H1 (cell line): ENCODE measurements around the gene ELMO1. TPM values are rescaled to one million over a fixed set of nuclear protein-coding genes. Genes with fewer than 3 reads are reported as not detected.

ENCODE experiments used
- CTCF ChIA-PET: fragments of 300-600 bp; sonication (Branson Sonifier 250); formaldehyde crosslinking; loops from one replicate; lab custom pipeline; 2021; ENCODE audit not compliant: partially characterized antibody; lab: Charles Lee
- POLR2A ChIA-PET: fragments of 300-600 bp; sonication (Branson Sonifier 250); formaldehyde crosslinking; loops from one replicate; lab custom pipeline; 2021; ENCODE audit warnings: inconsistent platforms; ENCODE audit not compliant: partially characterized antibody; lab: Charles Lee
- DNase-seq, 2 experiments: peaks; one replicate each; pipeline versions ENCODE4 v3.0.0 to v3.0.0-alpha.2; 2010 to 2022; ENCODE audit warnings: low spot score in 2 of 2, low read depth in 1 of 2, mixed read lengths in 1 of 2
- FAIRE-seq: peaks from 2 replicates; lab custom pipeline; 2011; peaks lifted over from hg19 to GRCh38; lab: Jason Lieb, UNC
- H2AFZ ChIP-seq: 2 replicates; pipeline ENCODE4 v1.8.1; 2012; ENCODE audit warnings: low read length, inconsistent platforms
- H2AK5ac ChIP-seq: 2 replicates; pipeline ENCODE4 v1.6.1; 2013; ENCODE audit warnings: low read depth, low read length
- H2BK120ac ChIP-seq: replicated peaks from 2 replicates; pipeline ENCODE3; 2013; ENCODE audit warnings: low read depth, low read length, inconsistent platforms
- H2BK12ac ChIP-seq: 2 replicates; pipeline ENCODE4 v1.6.1; 2013; ENCODE audit warnings: low read depth, low read length
- H2BK15ac ChIP-seq: 2 replicates; pipeline ENCODE4 v1.6.1; 2013; ENCODE audit warnings: low read length
- H2BK20ac ChIP-seq: 2 replicates; pipeline ENCODE4 v1.6.1; 2013; ENCODE audit warnings: low read length
- H2BK5ac ChIP-seq: 2 replicates; pipeline ENCODE4 v1.6.1; 2013; ENCODE audit warnings: low read depth, low read length
- H3K14ac ChIP-seq: 2 replicates; pipeline ENCODE4 v1.6.1; 2013; ENCODE audit warnings: inconsistent platforms; ENCODE audit not compliant: insufficient read length
- H3K18ac ChIP-seq: 2 replicates; pipeline ENCODE4 v1.6.1; 2013; ENCODE audit warnings: low read length; ENCODE audit errors: extremely low read depth
- H3K23ac ChIP-seq: 2 replicates; pipeline ENCODE4 v1.6.1; 2013; ENCODE audit warnings: inconsistent platforms; ENCODE audit not compliant: insufficient read length
- H3K23me2 ChIP-seq: 2 replicates; pipeline ENCODE4 v1.6.1; 2013; ENCODE audit warnings: low read depth, low read length
- H3K27ac ChIP-seq: 2 replicates; pipeline ENCODE4 v1.6.1; 2011; ENCODE audit warnings: low read depth, low read length, inconsistent platforms
- H3K27me3 ChIP-seq, 4 experiments: replicated peaks in 1 of 4; 1 replicate in 1 of 4; 2 replicates in 3 of 4; pipeline versions ENCODE4 v1.6.1 to v1.8.1; 2011 to 2013; ENCODE audit warnings: low read length in 3 of 4, mild to moderate bottlenecking in 3 of 4, inconsistent platforms in 2 of 4, mixed read lengths in 2 of 4, moderate library complexity in 1 of 4; ENCODE audit not compliant: control insufficient read depth in 3 of 4, insufficient read depth in 3 of 4; ENCODE audit errors: extremely low read depth in 1 of 4
- H3K36me3 ChIP-seq, 4 experiments: 2 replicates each; pipeline versions ENCODE4 v1.6.1 to v1.8.1; 2011 to 2013; ENCODE audit warnings: mild to moderate bottlenecking in 4 of 4, low read length in 3 of 4, moderate library complexity in 2 of 4, control low read depth in 1 of 4, inconsistent platforms in 1 of 4; ENCODE audit not compliant: insufficient read depth in 4 of 4, control insufficient read depth in 2 of 4
- H3K4ac ChIP-seq: replicated peaks from 2 replicates; pipeline ENCODE3; 2013; ENCODE audit warnings: low read length, low read depth, mixed read lengths, inconsistent platforms; ENCODE audit not compliant: insufficient read length
- H3K4me1 ChIP-seq, 4 experiments: replicated peaks in 1 of 4; 1 replicate in 1 of 4; 2 replicates in 3 of 4; pipeline versions ENCODE4 v1.6.1 to v1.8.1; 2011 to 2013; ENCODE audit warnings: low read length in 3 of 4, inconsistent platforms in 2 of 4, mixed read lengths in 1 of 4; ENCODE audit not compliant: insufficient read depth in 4 of 4, control insufficient read depth in 3 of 4
- H3K4me2 ChIP-seq, 2 experiments: 2 replicates each; pipeline versions ENCODE4 v1.6.1 to v1.8.1; 2011 to 2013; ENCODE audit warnings: low read depth in 2 of 2, low read length in 2 of 2, control low read depth in 1 of 2, inconsistent platforms in 1 of 2, mild to moderate bottlenecking in 1 of 2; ENCODE audit not compliant: insufficient read depth in 1 of 2
- H3K4me3 ChIP-seq, 4 experiments: fragments of 200-600, 300-600 bp in 1 of 4; sonication (generic), shearing (Covaris generic), sonication (Bioruptor Twin) in 1 of 4; 2 replicates each; pipeline versions ENCODE4 v1.5.1 to v1.8.1; 2011 to 2016; ENCODE audit warnings: low read length in 4 of 4, low read depth in 3 of 4, control low read depth in 2 of 4, inconsistent platforms in 2 of 4, mild to moderate bottlenecking in 2 of 4, mixed read lengths in 1 of 4, moderate library complexity in 1 of 4; ENCODE audit not compliant: insufficient read depth in 2 of 4; ENCODE audit errors: extremely low read depth in 1 of 4
- H3K56ac ChIP-seq: replicated peaks from 2 replicates; pipeline ENCODE3; 2013; ENCODE audit warnings: low read depth, mild to moderate bottlenecking, mixed read lengths, low read length, inconsistent platforms; ENCODE audit not compliant: insufficient read length
- H3K79me1 ChIP-seq: 2 replicates; pipeline ENCODE4 v1.6.1; 2013; ENCODE audit warnings: low read depth, low read length, control low read depth
- H3K79me2 ChIP-seq, 2 experiments: 2 replicates each; pipeline versions ENCODE4 v1.6.1 to v1.8.1; 2012 to 2013; ENCODE audit warnings: low read length in 2 of 2, mild to moderate bottlenecking in 2 of 2, inconsistent platforms in 1 of 2; ENCODE audit not compliant: insufficient read depth in 2 of 2, control insufficient read depth in 1 of 2
- H3K9ac ChIP-seq, 4 experiments: replicated peaks in 1 of 4; 1 replicate in 1 of 4; 2 replicates in 3 of 4; pipeline versions ENCODE4 v1.6.1 to v1.8.1; 2011 to 2013; ENCODE audit warnings: low read depth in 3 of 4, low read length in 3 of 4, control low read depth in 2 of 4, mild to moderate bottlenecking in 2 of 4, moderate library complexity in 2 of 4, inconsistent platforms in 1 of 4; ENCODE audit errors: extremely low read depth in 1 of 4
- H3K9me3 ChIP-seq, 2 experiments: 2 replicates each; pipeline versions ENCODE4 v1.6.1 to v1.8.1; 2012 to 2013; ENCODE audit warnings: mild to moderate bottlenecking in 2 of 2, moderate library complexity in 2 of 2, control low read depth in 1 of 2, inconsistent platforms in 1 of 2, low read depth in 1 of 2, low read length in 1 of 2, mixed read lengths in 1 of 2; ENCODE audit not compliant: insufficient read depth in 2 of 2
- H4K20me1 ChIP-seq, 2 experiments: replicated peaks in 1 of 2; 2 replicates each; pipeline versions ENCODE3 to v1.8.1; 2011 to 2013; ENCODE audit warnings: inconsistent platforms in 2 of 2, low read length in 2 of 2, mild to moderate bottlenecking in 1 of 2; ENCODE audit not compliant: insufficient read depth in 2 of 2, control insufficient read depth in 1 of 2
- H4K5ac ChIP-seq: 2 replicates; pipeline ENCODE4 v1.6.1; 2013; ENCODE audit warnings: low read length, low read depth, mixed read lengths, inconsistent platforms; ENCODE audit not compliant: insufficient read length
- H4K8ac ChIP-seq: 2 replicates; pipeline ENCODE4 v1.8.0; 2013; ENCODE audit warnings: mild to moderate bottlenecking, moderate library complexity, low read length, inconsistent platforms; ENCODE audit not compliant: insufficient read depth; ENCODE audit errors: extremely low read depth
- H4K91ac ChIP-seq: replicated peaks from 2 replicates; pipeline ENCODE3; 2013; ENCODE audit warnings: low read length, mixed read lengths, inconsistent platforms; ENCODE audit not compliant: insufficient read length
- ASH2L ChIP-seq: fragments of 200-600, 300-600 bp; sonication (generic); IDR thresholded peaks from one replicate; pipeline ENCODE4 v1.7.1; 2017; ENCODE audit warnings: low read length
- BCL11A ChIP-seq, 2 experiments: IDR thresholded peaks; one replicate each; pipeline ENCODE4 v1.6.1; 2011; ENCODE audit warnings: low read depth in 2 of 2, low read length in 2 of 2, mild to moderate bottlenecking in 2 of 2
- CTBP2 ChIP-seq: IDR thresholded peaks from 2 replicates; pipeline ENCODE4 v1.7.0; 2011; ENCODE audit warnings: borderline replicate concordance, mild to moderate bottlenecking, moderate library complexity, mixed read lengths, low read length; ENCODE audit not compliant: insufficient read depth, insufficient read length
- EZH2 ChIP-seq: fragments of 200-600 bp; sonication (generic); IDR thresholded peaks from 2 replicates; pipeline ENCODE4 v1.7.1; 2012; ENCODE audit warnings: low read depth, mild to moderate bottlenecking, moderate library complexity, low read length, inconsistent platforms; ENCODE audit not compliant: severe bottlenecking
- GTF2F1 ChIP-seq: IDR thresholded peaks from 2 replicates; pipeline ENCODE4 v1.6.1; 2012; ENCODE audit warnings: low read depth, low read length, improper control_type of control experiment, borderline replicate concordance
- HDAC6 ChIP-seq: IDR thresholded peaks from one replicate; pipeline ENCODE4 v1.7.1; 2012; ENCODE audit warnings: low read depth, mild to moderate bottlenecking, inconsistent platforms, low read length, moderate library complexity
- POLR2AphosphoS5 ChIP-seq: IDR thresholded peaks from 2 replicates; pipeline ENCODE4 v1.6.1; 2011; ENCODE audit warnings: low read depth, low read length
- SRF ChIP-seq: IDR thresholded peaks from 2 replicates; pipeline ENCODE4 v1.6.1; 2011; ENCODE audit warnings: mild to moderate bottlenecking, low read depth, low read length, moderate library complexity
- WGBS, 2 experiments: shearing (Covaris generic) in 1 of 2; methylation state at CpG; one replicate each; pipeline versions ENCODE4 v1.1.6 to v1.1.7; 2013 to 2015; ENCODE audit warnings: low lambda C conversion rate in 2 of 2, mixed read lengths in 2 of 2, inconsistent platforms in 1 of 2, low coverage in 1 of 2, missing lambda C conversion rate in 1 of 2; ENCODE audit not compliant: insufficient replicate concordance in 2 of 2, insufficient coverage in 1 of 2, insufficient read length in 1 of 2; ENCODE audit errors: extremely low coverage in 1 of 2, missing lambda C conversion rate in 1 of 2; 5-methylcytosine and 5-hydroxymethylcytosine counted together
- polyA plus RNA-seq, 7 experiments: library from polyadenylated mRNA; depleted of rRNA in 3 of 7; stranded (reverse) in 5 of 7; unstranded in 2 of 7; fragments of >200 nt in 5 of 7; fragments of 200-250 nt in 2 of 7; gene quantifications; 1 replicate in 5 of 7; 2 replicates in 1 of 7; 4 replicates in 1 of 7; pipeline versions ENCODE4 v1.2.1 to v1.2.3, GENCODE V29; 2011 to 2013; ENCODE audit warnings: missing spikeins in 2 of 7, mixed read lengths in 2 of 7
- total RNA-seq: library from RNA; stranded (reverse); fragmentation: NEBNext Ultra II Directional; extraction: Animal tissue kit (Norgen Biotek cat#: 25700); gene quantifications from 2 replicates; pipeline ENCODE4 v1.2.1, GENCODE V29; 2021
- TF ChIP-seq, protein P1 (sequence below): IDR thresholded peaks from 2 replicates; pipeline ENCODE4 v1.6.1; 2011; ENCODE audit warnings: low read depth, mild to moderate bottlenecking, low read length; ENCODE audit not compliant: insufficient read depth

Gene ELMO1
- total and polyA plus RNA-seq, 2 of the 8 experiments (the other 6 are each of a cell fraction or from before 2014, with no cell fraction given) = 18.4 to 21.0 TPM

GRCh38 chr7:37144423-37144822 is 304.2 kb downstream of the ELMO1 start:
- no peaks in the 10 kb centered on the region for H3K23me2 ChIP-seq
- no peak overlapping the region for H3K9ac ChIP-seq
- H3K56ac ChIP-seq = no peak overlapping the region
- POLR2A ChIA-PET = no interaction called here
- DNase-seq (no peak), FAIRE-seq (no peak)
- no peak overlapping the region for H2BK5ac ChIP-seq
- no peak overlapping the region for H2BK120ac ChIP-seq
- H3K27me3 ChIP-seq = no peaks in the 10 kb centered on the region
- no peak overlapping the region for H2BK20ac ChIP-seq
- H3K14ac ChIP-seq = no peak overlapping the region
- 90% methylated on average over 1 of the region's 1 CpG; no CpG with 5 or more reads in 1 of the 2 experiments for WGBS, 2 experiments
- H3K4me3 ChIP-seq = no peak overlapping the region
- H3K18ac ChIP-seq = no peak overlapping the region
- H4K8ac ChIP-seq = no peak overlapping the region
- no peak overlapping the region for H2BK15ac ChIP-seq
- H3K4me2 ChIP-seq = no peak overlapping the region
- TF ChIP-seq HDAC6 = no peak
- TF ChIP-seq POLR2AphosphoS5 = no peak
- TF ChIP-seq ASH2L = no peak
- no peak for TF ChIP-seq GTF2F1
- TF ChIP-seq BCL11A (IDR thresholded peaks at IDR 0.05; ENCODE audit: low read depth in 2 of 2, low read length in 2 of 2) = no peak
- TF ChIP-seq, protein P1, sequence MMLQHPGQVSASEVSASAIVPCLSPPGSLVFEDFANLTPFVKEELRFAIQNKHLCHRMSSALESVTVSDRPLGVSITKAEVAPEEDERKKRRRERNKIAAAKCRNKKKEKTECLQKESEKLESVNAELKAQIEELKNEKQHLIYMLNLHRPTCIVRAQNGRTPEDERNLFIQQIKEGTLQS = no peak
- no peak for TF ChIP-seq EZH2
- TF ChIP-seq CTBP2 = no peak
- no peak for TF ChIP-seq SRF
- H4K91ac ChIP-seq = no peak overlapping the region
- H4K5ac ChIP-seq = no peak overlapping the region
- no peaks in the 10 kb centered on the region; a peak in 1 of 4 replicates for H3K9me3 ChIP-seq
- H3K4me1 ChIP-seq = no peaks in the 10 kb centered on the region
- H2AK5ac ChIP-seq = no peak overlapping the region
- H3K79me1 ChIP-seq = no peaks in the 10 kb centered on the region
- no peak overlapping the region for H3K27ac ChIP-seq
- no peaks in the 10 kb centered on the region for H3K79me2 ChIP-seq
- H3K36me3 ChIP-seq = no peaks in the 10 kb centered on the region
- no peak overlapping the region for H2AFZ ChIP-seq
- no peak overlapping the region for H2BK12ac ChIP-seq
- H3K23ac ChIP-seq = no peak overlapping the region
- CTCF ChIA-PET = interaction anchor here (0.9 to 1.7 kb wide), 3 partner anchors 37 to 207 kb away, joined by 3 to 4 read pairs (median 3); no protein-coding TSS in a partner anchor
- no peaks in the 10 kb centered on the region for H4K20me1 ChIP-seq
- no peak overlapping the region for H3K4ac ChIP-seq
